H1 (cell line): ENCODE results near the gene SHISA9. TPM values are rescaled to one million over a fixed set of nuclear protein-coding genes. Genes with fewer than 3 reads are reported as not detected.

Source experiments
- BRCA1 ChIP-seq: IDR thresholded peaks from 2 replicates; pipeline ENCODE4 v1.6.1; 2012; ENCODE audit warnings: low read depth, low read length, improper control_type of control experiment
- PHF8 ChIP-seq: fragments of 200-600 bp; sonication (generic); conservative IDR thresholded peaks from 2 replicates; pipeline ENCODE4 v1.7.1; 2012; ENCODE audit warnings: low read depth, mild to moderate bottlenecking, inconsistent platforms, low read length, moderate library complexity
- SAP30 ChIP-seq: fragments of 300-600 bp; sonication (generic); IDR thresholded peaks from 2 replicates; pipeline ENCODE4 v1.7.1; 2012; ENCODE audit warnings: low read length, moderate library complexity, mild to moderate bottlenecking, inconsistent platforms; ENCODE audit not compliant: insufficient read depth, insufficient replicate concordance
- polyA plus RNA-seq, 7 experiments: library from polyadenylated mRNA; depleted of rRNA in 3 of 7; stranded (reverse) in 5 of 7; unstranded in 2 of 7; fragments of >200 nt in 5 of 7; fragments of 200-250 nt in 2 of 7; gene quantifications; 1 replicate in 5 of 7; 2 replicates in 1 of 7; 4 replicates in 1 of 7; pipeline versions ENCODE4 v1.2.1 to v1.2.3, GENCODE V29; 2011 to 2013; ENCODE audit warnings: missing spikeins in 2 of 7, mixed read lengths in 2 of 7
- total RNA-seq: library from RNA; stranded (reverse); fragmentation: NEBNext Ultra II Directional; extraction: Animal tissue kit (Norgen Biotek cat#: 25700); gene quantifications from 2 replicates; pipeline ENCODE4 v1.2.1, GENCODE V29; 2021

Gene SHISA9
- total and polyA plus RNA-seq, 2 of the 8 experiments (the other 6 are each of a cell fraction or from before 2014, with no cell fraction given) = 25.6 to 39.8 TPM

- TF ChIP-seq SAP30 (no peak), PHF8 (no peak), BRCA1 (no peak)
These were observed 19.7 kb upstream of the SHISA9 start (continued) for GRCh38 chr16:12881740-12882139.
